Measurements from ENCODE around the gene PRDM8.

Gene PRDM8

DNA sequence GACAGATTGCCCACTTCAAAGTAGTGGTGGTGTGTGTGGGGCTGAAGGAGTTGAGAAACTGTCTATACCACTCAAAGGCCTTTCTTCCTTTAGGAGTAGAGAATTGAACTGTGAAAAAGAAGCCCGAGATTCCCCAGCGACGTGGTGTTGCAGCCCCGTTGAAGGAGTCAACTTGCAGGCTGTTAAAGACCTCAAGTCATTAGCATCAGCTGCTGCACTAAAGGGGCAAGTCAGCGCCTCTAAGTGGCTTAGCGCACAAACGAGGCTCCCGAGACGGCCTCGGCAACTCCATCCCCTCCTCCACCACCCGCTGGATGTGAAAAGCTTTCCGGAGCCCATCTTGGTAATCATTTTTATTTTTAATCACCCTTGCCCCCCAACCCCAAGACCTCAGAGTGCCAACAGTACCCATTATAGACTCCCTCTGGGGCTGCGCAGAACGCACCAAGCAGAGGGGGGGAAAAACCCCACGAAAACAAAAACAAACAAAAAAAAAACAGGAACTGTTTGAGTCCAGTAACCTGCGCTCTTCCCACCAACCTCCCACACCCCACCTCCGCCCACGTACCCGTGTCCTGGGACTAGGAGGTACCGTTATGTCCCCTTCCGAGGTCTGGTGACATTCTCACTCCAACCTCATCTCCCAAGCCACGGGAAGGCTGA is 913 bp upstream of the PRDM8 start:
- no peak overlapping the region for H3K27ac ChIP-seq
- TF ChIP-seq, protein P1, sequence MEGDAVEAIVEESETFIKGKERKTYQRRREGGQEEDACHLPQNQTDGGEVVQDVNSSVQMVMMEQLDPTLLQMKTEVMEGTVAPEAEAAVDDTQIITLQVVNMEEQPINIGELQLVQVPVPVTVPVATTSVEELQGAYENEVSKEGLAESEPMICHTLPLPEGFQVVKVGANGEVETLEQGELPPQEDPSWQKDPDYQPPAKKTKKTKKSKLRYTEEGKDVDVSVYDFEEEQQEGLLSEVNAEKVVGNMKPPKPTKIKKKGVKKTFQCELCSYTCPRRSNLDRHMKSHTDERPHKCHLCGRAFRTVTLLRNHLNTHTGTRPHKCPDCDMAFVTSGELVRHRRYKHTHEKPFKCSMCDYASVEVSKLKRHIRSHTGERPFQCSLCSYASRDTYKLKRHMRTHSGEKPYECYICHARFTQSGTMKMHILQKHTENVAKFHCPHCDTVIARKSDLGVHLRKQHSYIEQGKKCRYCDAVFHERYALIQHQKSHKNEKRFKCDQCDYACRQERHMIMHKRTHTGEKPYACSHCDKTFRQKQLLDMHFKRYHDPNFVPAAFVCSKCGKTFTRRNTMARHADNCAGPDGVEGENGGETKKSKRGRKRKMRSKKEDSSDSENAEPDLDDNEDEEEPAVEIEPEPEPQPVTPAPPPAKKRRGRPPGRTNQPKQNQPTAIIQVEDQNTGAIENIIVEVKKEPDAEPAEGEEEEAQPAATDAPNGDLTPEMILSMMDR (conservative IDR thresholded peaks at IDR 0.05) = no peak

DNA sequence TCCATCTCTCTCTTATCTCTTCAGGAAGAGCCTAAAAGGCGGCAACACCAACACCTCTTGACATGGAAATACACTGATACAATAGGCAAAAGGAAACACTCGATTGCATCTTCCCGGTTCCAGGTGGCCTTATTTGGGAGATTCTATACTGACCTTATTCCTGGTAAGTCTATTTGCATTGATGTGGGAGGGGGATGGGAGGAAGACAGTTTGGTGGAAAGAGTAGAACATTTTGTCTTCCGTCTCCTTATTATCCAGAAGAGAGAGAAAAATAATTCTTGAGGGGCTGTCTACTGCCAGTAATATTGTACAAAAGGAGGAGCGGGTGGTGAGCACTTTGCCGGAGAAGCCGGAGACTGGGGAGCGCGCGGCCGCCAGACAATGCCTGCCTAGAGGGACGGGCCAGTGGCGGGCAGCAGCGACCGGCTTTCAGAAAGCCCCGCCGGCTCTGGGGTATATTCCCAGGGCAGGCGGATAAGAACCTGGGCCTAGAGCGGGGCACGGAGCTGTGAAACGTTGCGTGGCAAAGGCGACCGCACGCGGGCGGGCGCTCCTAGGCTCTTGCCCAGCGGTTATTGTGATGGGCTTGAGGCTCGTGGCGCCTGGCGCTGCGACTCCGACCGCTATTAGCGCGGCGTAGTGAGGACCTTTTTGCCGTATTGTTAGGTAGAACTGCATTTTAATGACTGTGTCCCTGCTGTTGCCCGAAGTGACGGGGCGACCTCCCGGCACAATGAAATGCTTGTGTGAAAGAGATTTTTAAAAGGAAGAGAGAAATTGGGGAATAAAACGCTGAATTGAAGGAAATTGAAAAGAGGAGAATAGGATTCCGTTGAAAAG is 518 bp downstream of the PRDM8 start:
- TF ChIP-seq, protein P1 (conservative IDR thresholded peaks at IDR 0.05) = no peak
- H3K27ac ChIP-seq = no peak overlapping the region

DNA sequence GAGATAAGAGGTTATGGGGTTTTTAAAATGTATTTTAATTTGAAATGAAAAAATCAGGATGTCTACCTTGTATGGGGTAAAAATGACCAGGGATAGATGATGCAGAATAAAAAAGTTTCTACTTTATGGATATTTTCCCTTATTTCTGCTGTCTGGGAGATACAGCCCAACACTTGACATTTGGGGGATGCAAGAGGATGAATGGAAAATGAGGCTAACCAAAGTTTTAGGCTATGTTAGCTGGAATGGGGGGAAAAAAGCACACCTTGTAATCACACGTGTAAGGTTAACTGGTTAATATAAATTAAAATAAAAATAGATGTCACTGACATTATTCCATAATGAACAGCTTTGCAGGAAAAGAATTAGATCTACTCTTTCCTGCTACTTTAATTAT is 1.1 kb downstream of the PRDM8 start:
- TF ChIP-seq, protein P1 (conservative IDR thresholded peaks at IDR 0.05) = no peak
- H3K27ac ChIP-seq = no peak overlapping the region

DNA sequence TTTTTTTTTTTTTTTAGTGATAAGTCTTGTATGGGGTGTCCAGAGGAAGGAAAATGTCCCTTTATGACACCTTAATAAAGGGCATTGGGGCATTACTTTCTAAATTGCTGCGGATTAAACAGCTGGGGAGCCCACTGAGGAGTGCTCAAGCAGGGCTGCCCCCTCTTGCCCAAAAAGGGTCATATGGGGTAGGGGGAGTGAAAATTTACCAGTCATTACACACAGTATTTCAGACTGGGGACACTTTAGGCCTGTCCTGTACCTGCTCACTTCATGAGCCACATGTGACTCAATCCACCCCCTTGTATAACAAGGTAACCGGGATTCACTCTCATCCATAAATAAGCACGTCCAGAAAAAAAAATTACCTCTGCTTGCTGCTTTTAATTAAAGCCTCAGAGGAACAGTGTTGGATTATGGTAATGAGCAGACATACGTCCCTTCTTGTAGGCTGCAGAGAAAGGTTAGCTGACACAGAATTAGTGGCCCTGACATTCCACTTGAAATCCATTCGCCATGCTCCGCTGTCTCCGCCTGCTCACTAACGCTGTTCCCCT is 1.8 kb downstream of the PRDM8 start:
- H3K27ac ChIP-seq = no peak overlapping the region
- TF ChIP-seq, protein P1 (conservative IDR thresholded peaks at IDR 0.05) = no peak

DNA sequence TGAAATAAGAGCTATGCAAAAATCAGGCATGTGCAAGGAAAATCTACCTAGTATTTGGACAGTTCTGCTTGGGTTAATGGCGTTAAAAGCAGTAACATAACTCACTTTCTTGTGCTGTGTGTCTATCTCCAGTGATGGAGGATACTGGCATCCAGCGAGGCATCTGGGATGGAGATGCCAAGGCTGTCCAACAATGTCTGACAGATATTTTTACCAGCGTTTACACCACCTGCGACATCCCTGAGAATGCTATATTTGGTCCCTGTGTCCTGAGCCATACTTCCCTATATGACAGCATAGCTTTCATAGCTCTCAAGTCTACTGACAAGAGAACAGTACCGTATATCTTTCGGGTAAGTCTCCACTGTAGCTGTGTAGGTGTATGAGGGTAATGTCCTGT is 2.6 kb downstream of the PRDM8 start:
- no peak overlapping the region for H3K27ac ChIP-seq
- TF ChIP-seq, protein P1 (conservative IDR thresholded peaks at IDR 0.05) = no peak

DNA sequence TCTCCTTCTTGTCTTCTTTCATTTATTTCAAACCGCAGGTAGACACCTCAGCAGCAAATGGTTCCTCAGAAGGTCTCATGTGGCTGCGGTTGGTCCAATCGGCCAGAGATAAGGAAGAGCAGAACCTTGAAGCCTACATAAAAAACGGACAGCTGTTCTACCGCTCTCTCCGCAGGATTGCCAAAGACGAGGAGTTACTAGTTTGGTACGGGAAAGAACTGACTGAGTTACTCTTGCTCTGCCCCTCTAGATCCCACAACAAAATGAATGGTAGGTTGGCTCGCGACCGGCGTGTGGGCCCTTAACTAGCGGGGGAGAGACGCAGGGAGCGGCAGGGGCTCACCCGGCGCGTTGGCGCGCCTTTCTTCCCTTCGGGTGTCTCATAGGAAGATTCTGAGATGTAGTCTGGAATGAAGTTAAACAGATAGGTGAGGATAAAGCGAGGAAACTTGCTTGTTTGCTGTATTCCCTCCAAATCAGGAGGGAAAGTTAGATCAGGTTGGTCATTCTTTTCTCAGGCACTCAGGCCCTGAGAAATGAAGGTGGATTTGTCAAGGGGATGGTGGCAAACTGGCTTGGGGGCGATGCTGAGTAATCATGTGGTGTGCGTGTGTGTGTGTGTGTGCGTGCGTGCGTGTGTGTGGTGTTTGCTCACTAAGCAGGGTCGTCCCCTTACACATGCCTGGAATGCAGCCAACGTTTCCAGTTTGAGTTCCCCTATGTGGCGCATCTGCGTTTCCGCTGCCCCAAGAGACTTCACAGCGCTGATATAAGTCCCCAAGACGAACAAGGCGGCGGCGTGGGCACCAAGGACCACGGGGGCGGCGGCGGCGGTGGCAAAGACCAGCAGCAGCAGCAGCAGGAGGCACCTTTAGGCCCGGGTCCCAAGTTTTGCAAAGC is 4.2 kb downstream of the PRDM8 start:
- TF ChIP-seq, protein P1 (conservative IDR thresholded peaks at IDR 0.05) = no peak
- H3K27ac ChIP-seq = no peak overlapping the region
